WTC11 (cell line): ENCODE results near the gene MAN1A2. TPM values are rescaled to one million over a fixed set of nuclear protein-coding genes. Genes with fewer than 3 reads are reported as not detected.

Experiments used
- ATAC-seq: fragments of 200-7000 bp; cut with Tn5 transposase; 2 replicates; pipeline ENCODE4 v1.10.0; 2021; ENCODE audit warnings: mild to moderate bottlenecking, moderate library complexity
- CTCF ChIA-PET: fragments of 300-600 bp; sonication (Branson Sonifier 250); formaldehyde crosslinking; loops from one replicate; lab custom pipeline; 2021; ENCODE audit warnings: antibody characterized with exemption; lab: Charles Lee
- POLR2A ChIA-PET: fragments of 350-600 bp; sonication (Branson Sonifier 250); formaldehyde crosslinking; loops from one replicate; lab custom pipeline; 2021; ENCODE audit warnings: antibody characterized with exemption; lab: Charles Lee
- DNase-seq: peaks from one replicate; pipeline ENCODE4 v3.0.0; 2021; ENCODE audit warnings: low spot score
- H3K27ac Mint-ChIP-seq: 2 replicates; pipeline ENCODE4 v1.8.0; 2021; ENCODE audit warnings: mixed read lengths
- H3K27me3 Mint-ChIP-seq: 2 replicates; pipeline ENCODE4 v1.8.0; 2021; ENCODE audit warnings: low read depth, mild to moderate bottlenecking, moderate library complexity, mixed read lengths
- H3K36me3 Mint-ChIP-seq: 2 replicates; pipeline ENCODE4 v1.8.0; 2021; ENCODE audit warnings: mixed read lengths
- H3K4me1 Mint-ChIP-seq: 2 replicates; pipeline ENCODE4 v1.8.0; 2022; ENCODE audit warnings: mixed read lengths
- H3K4me3 Mint-ChIP-seq: 2 replicates; pipeline ENCODE4 v1.8.0; 2021; ENCODE audit warnings: mild to moderate bottlenecking, moderate library complexity, mixed read lengths
- H3K9me3 Mint-ChIP-seq: 2 replicates; pipeline ENCODE4 v1.8.0; 2021; ENCODE audit warnings: mixed read lengths
- ATF1 ChIP-seq: sonication (generic); formaldehyde crosslinking; IDR thresholded peaks from 2 replicates; pipeline ENCODE4 v1.8.1; 2023; ENCODE audit warnings: mild to moderate bottlenecking, moderate library complexity, missing genetic modification reagents
- CBFB ChIP-seq: sonication (generic); formaldehyde crosslinking; IDR thresholded peaks from 2 replicates; pipeline ENCODE4 v1.8.1; 2022; ENCODE audit warnings: mild to moderate bottlenecking, low read depth, missing genetic modification reagents
- CTCF ChIP-seq: fragments of 200-600 bp; IDR thresholded peaks from 2 replicates; pipeline ENCODE4 v1.8.0; 2022; ENCODE audit warnings: antibody characterized with exemption
- EMX1 ChIP-seq: fragments of 250-450 bp; sonication (Bioruptor Pico); IDR thresholded peaks from 2 replicates; pipeline ENCODE4 v1.8.0; 2021; ENCODE audit warnings: mild to moderate bottlenecking
- IRF1 ChIP-seq: sonication (generic); formaldehyde crosslinking; IDR thresholded peaks from 2 replicates; pipeline ENCODE4 v1.8.0; 2023; ENCODE audit warnings: missing genetic modification reagents
- NR1H2 ChIP-seq: sonication (generic); formaldehyde crosslinking; IDR thresholded peaks from 2 replicates; pipeline ENCODE4 v1.9.0; 2021; ENCODE audit warnings: mild to moderate bottlenecking, moderate library complexity, missing genetic modification reagents
- NR2C2 ChIP-seq: sonication (generic); formaldehyde crosslinking; IDR thresholded peaks from 2 replicates; pipeline ENCODE4 v1.8.0; 2022; ENCODE audit warnings: mild to moderate bottlenecking, missing genetic modification reagents
- PREB ChIP-seq: sonication (generic); formaldehyde crosslinking; IDR thresholded peaks from 2 replicates; pipeline ENCODE4 v1.8.1; 2022; ENCODE audit warnings: mild to moderate bottlenecking, missing genetic modification reagents, moderate library complexity, borderline replicate concordance
- TCF7 ChIP-seq: sonication (generic); formaldehyde crosslinking; IDR thresholded peaks from 2 replicates; pipeline ENCODE4 v1.8.0; 2022; ENCODE audit warnings: mild to moderate bottlenecking, low read depth, missing genetic modification reagents, moderate library complexity
- TEAD4 ChIP-seq: sonication (generic); formaldehyde crosslinking; IDR thresholded peaks from 2 replicates; pipeline ENCODE4 v1.8.0; 2022; ENCODE audit warnings: mild to moderate bottlenecking, missing genetic modification reagents
- USF1 ChIP-seq: sonication (generic); formaldehyde crosslinking; IDR thresholded peaks from 2 replicates; pipeline ENCODE4 v1.8.0; 2022; ENCODE audit warnings: mild to moderate bottlenecking, missing genetic modification reagents
- USF2 ChIP-seq: sonication (generic); formaldehyde crosslinking; IDR thresholded peaks from 2 replicates; pipeline ENCODE4 v1.8.1; 2023; ENCODE audit warnings: mild to moderate bottlenecking, missing genetic modification reagents, moderate library complexity
- ZBTB21 ChIP-seq: sonication (generic); formaldehyde crosslinking; IDR thresholded peaks from 2 replicates; pipeline ENCODE4 v1.8.1; 2023; ENCODE audit warnings: mild to moderate bottlenecking, missing genetic modification reagents, borderline replicate concordance
- ZNF281 ChIP-seq: sonication (generic); formaldehyde crosslinking; IDR thresholded peaks from 2 replicates; pipeline ENCODE4 v1.8.0; 2023; ENCODE audit warnings: mild to moderate bottlenecking, missing genetic modification reagents
- ZNF396 ChIP-seq: fragments of 250-450 bp; sonication (Bioruptor Pico); IDR thresholded peaks from 2 replicates; pipeline ENCODE4 v1.8.0; 2021; ENCODE audit warnings: mild to moderate bottlenecking, moderate library complexity, borderline replicate concordance
- ZNF671 ChIP-seq: fragments of 250-450 bp; sonication (Bioruptor Pico); IDR thresholded peaks from 2 replicates; pipeline ENCODE4 v1.8.0; 2021; ENCODE audit warnings: mild to moderate bottlenecking
- total RNA-seq: library from RNA; stranded (reverse); gene quantifications from 3 replicates; pipeline ENCODE4 v1.2.3, GENCODE V29; 2021
- TF ChIP-seq, protein P1 (sequence below): sonication (generic); formaldehyde crosslinking; IDR thresholded peaks from 2 replicates; pipeline ENCODE4 v1.8.1; 2022; ENCODE audit warnings: low read depth, missing genetic modification reagents, borderline replicate concordance
- TF ChIP-seq, protein P2 (sequence below): sonication (generic); formaldehyde crosslinking; IDR thresholded peaks from 2 replicates; pipeline ENCODE4 v1.8.1; 2023; ENCODE audit warnings: mild to moderate bottlenecking, missing genetic modification reagents, moderate library complexity

The MAN1A2 gene
- total RNA-seq, 1 experiment from 2014 or later: 16.0 TPM

DNA sequence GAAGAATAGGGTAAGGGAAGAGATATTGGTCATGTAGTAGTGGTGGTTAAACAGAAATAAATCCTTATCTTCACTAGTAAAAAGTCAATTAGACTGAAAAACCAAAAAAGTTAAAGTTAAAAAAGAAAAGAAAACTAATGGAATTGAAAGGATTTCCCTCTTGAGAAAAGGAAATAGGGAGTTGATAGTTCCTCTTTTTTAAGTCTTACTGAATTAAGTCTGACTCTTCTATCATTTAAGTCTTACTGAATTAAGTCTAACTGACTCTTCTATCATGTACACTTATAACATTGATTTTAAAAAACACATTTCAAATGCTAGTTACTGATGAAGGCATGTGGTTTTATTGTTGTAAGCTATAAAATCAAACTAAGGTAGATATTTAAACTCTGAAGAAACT is 189.1 kb downstream of the MAN1A2 start:
- no peaks in the 10 kb centered on the region for H3K4me1 Mint-ChIP-seq
- no peak for TF ChIP-seq USF1
- no peak for TF ChIP-seq NR1H2 (CRISPR knock-in tag)
- TF ChIP-seq EMX1 (CRISPR knock-in tag): no peak
- TF ChIP-seq ZNF671 (CRISPR knock-in tag): no peak
- no peak for TF ChIP-seq ZNF281
- no peak for TF ChIP-seq ATF1 (CRISPR knock-in tag)
- TF ChIP-seq TCF7 (CRISPR knock-in tag): no peak
- TF ChIP-seq PREB (CRISPR knock-in tag): no peak
- TF ChIP-seq CTCF: no peak
- TF ChIP-seq, protein P1, sequence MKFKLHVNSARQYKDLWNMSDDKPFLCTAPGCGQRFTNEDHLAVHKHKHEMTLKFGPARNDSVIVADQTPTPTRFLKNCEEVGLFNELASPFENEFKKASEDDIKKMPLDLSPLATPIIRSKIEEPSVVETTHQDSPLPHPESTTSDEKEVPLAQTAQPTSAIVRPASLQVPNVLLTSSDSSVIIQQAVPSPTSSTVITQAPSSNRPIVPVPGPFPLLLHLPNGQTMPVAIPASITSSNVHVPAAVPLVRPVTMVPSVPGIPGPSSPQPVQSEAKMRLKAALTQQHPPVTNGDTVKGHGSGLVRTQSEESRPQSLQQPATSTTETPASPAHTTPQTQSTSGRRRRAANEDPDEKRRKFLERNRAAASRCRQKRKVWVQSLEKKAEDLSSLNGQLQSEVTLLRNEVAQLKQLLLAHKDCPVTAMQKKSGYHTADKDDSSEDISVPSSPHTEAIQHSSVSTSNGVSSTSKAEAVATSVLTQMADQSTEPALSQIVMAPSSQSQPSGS: no peak
- no peak for TF ChIP-seq ZNF396 (CRISPR knock-in tag)
- TF ChIP-seq CBFB (CRISPR knock-in tag): no peak
- no peak for TF ChIP-seq IRF1 (CRISPR knock-in tag)
- no peak for TF ChIP-seq NR2C2 (CRISPR knock-in tag)
- TF ChIP-seq USF2 (CRISPR knock-in tag): no peak
- no peak for TF ChIP-seq TEAD4 (CRISPR knock-in tag)
- no peak for TF ChIP-seq ZBTB21 (CRISPR knock-in tag)
- TF ChIP-seq, protein P2, sequence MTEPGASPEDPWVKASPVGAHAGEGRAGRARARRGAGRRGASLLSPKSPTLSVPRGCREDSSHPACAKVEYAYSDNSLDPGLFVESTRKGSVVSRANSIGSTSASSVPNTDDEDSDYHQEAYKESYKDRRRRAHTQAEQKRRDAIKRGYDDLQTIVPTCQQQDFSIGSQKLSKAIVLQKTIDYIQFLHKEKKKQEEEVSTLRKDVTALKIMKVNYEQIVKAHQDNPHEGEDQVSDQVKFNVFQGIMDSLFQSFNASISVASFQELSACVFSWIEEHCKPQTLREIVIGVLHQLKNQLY: no peak
- H3K4me3 Mint-ChIP-seq: no peak overlapping the region
- peaks cover 26% of the 10 kb centered on the region for H3K36me3 Mint-ChIP-seq
- peaks cover 46% of the 10 kb centered on the region for H3K9me3 Mint-ChIP-seq
- DNase-seq: no peak
- no peak for ATAC-seq
- POLR2A ChIA-PET: no interaction called here
- CTCF ChIA-PET: interaction anchor here (1.6 kb wide), 1 partner anchor 202 kb away, joined by 4 read pairs; no protein-coding TSS in a partner anchor
- H3K27me3 Mint-ChIP-seq: peaks cover 4% of the 10 kb centered on the region
- no peak overlapping the region for H3K27ac Mint-ChIP-seq
